Measurements from ENCODE around the gene ATM.
"Not testable (repeated sequence)": the region's sequence is repeated elsewhere in the genome, so short reads cannot be mapped to it uniquely, and the experiment has no call there.

ATM gene

GRCh38 chr11:108392353-108392752, 169.5 kb downstream of the ATM start:
- no peak overlapping the region for H3K4me3 ChIP-seq (ENCODE audit: low read length)
- DNase-seq (ENCODE audit: low read depth), result no peak
- TF ChIP-seq, protein P1, sequence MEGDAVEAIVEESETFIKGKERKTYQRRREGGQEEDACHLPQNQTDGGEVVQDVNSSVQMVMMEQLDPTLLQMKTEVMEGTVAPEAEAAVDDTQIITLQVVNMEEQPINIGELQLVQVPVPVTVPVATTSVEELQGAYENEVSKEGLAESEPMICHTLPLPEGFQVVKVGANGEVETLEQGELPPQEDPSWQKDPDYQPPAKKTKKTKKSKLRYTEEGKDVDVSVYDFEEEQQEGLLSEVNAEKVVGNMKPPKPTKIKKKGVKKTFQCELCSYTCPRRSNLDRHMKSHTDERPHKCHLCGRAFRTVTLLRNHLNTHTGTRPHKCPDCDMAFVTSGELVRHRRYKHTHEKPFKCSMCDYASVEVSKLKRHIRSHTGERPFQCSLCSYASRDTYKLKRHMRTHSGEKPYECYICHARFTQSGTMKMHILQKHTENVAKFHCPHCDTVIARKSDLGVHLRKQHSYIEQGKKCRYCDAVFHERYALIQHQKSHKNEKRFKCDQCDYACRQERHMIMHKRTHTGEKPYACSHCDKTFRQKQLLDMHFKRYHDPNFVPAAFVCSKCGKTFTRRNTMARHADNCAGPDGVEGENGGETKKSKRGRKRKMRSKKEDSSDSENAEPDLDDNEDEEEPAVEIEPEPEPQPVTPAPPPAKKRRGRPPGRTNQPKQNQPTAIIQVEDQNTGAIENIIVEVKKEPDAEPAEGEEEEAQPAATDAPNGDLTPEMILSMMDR (IDR thresholded peaks at IDR 0.05; ENCODE audit: insufficient read depth, low read depth, low read length, missing control alignments), result no peak

DNA sequence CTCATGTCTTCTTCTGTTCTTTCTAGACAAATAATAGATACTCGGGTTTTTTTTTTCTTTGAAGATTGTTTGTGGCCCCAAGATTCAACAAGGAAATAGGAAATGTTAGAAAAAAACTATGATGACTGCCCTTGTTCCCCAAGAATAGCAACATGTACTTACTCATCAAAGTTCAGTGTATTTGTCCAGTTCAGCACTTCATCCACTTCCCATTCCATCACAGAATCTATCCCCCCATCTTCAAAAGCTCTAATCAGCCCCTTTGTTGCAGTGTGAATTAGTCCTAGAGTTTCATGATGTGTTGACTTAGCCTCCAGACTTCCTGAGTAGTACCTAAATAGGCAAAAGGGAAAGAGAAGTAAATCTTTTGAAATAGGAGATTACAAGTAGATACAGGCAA, 170.2 kb downstream of the ATM start:
- TF ChIP-seq, protein P1 (IDR thresholded peaks at IDR 0.05; ENCODE audit: insufficient read depth, low read depth, low read length, missing control alignments), result no peak

GRCh38 chr11:108394744-108395284, 171.9 kb downstream of the ATM start:
- TF ChIP-seq, protein P1 (IDR thresholded peaks at IDR 0.05; ENCODE audit: insufficient read depth, low read depth, low read length, missing control alignments), result no peak
- DNase-seq (ENCODE audit: low read depth), result no peak
- H3K4me3 ChIP-seq (ENCODE audit: low read length), result no peak overlapping the region

More for the DNA sequence above, 170.2 kb downstream of the ATM start:
- H3K4me3 ChIP-seq (ENCODE audit: low read length), result no peak overlapping the region
- no peak for DNase-seq (ENCODE audit: low read depth)

- not testable (repeated sequence) for H3K4me3 ChIP-seq (ENCODE audit: low read length); DNase-seq (ENCODE audit: low read depth)
These were observed 173.8 kb downstream of the ATM start for GRCh38 chr11:108396672-108397071.

- TF ChIP-seq, protein P1 (IDR thresholded peaks at IDR 0.05; ENCODE audit: insufficient read depth, low read depth, low read length, missing control alignments), result no peak
- H3K4me3 ChIP-seq (ENCODE audit: low read length), result no peak overlapping the region
- DNase-seq (ENCODE audit: low read depth), result no peak
These were observed 175.6 kb downstream of the ATM start for GRCh38 chr11:108398439-108398838.

GRCh38 chr11:108402241-108402640, 179.4 kb downstream of the ATM start:
- no peak for DNase-seq (ENCODE audit: low read depth)
- TF ChIP-seq, protein P1 (IDR thresholded peaks at IDR 0.05; ENCODE audit: insufficient read depth, low read depth, low read length, missing control alignments), result no peak
- H3K4me3 ChIP-seq (ENCODE audit: low read length), result no peak overlapping the region

DNA sequence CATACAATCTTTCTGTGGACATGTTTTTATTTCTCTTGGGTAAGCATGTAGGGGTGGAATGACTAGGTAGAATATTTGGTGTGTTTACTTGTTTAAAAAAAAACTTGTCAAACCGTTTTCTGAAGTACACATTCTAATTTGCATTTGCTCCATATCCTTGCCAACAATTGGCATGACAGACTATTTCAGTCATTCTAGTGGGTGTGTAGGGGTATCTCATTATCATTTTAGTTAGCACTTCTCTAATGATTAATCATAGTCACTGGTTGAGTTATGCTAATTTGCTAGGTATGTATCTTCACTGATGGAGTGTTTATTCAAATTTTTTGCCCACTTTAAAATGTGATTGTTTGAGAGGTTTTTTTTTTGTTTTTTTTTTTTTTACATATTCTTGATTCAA, 180.2 kb downstream of the ATM start:
- no peak overlapping the region for H3K4me3 ChIP-seq (ENCODE audit: low read length)
- peak; percentile 10 for DNase-seq (ENCODE audit: low read depth)
- TF ChIP-seq, protein P1 (IDR thresholded peaks at IDR 0.05; ENCODE audit: insufficient read depth, low read depth, low read length, missing control alignments), result no peak
